Panc1 (cell line): ENCODE data around the gene TGFBRAP1.

ENCODE experiments used
- CTCF ChIP-seq: fragments of 450-650 bp; IDR thresholded peaks from 2 replicates; pipeline ENCODE4 v1.5.1; 2017; ENCODE audit warnings: mild to moderate bottlenecking
- POLR2AphosphoS5 ChIP-seq: IDR thresholded peaks from 2 replicates; pipeline ENCODE4 v1.6.1; 2012; ENCODE audit warnings: mild to moderate bottlenecking, low read depth, low read length, moderate library complexity
- REST ChIP-seq, 2 experiments: IDR thresholded peaks; 2 replicates each; pipeline ENCODE4 v1.6.1; 2011 to 2012; ENCODE audit warnings: low read depth in 2 of 2, control low read depth in 1 of 2, low read length in 1 of 2, mild to moderate bottlenecking in 1 of 2, moderate library complexity in 1 of 2; ENCODE audit not compliant: insufficient read depth in 1 of 2

GRCh38 chr2:105373895-105374401 is 44.4 kb upstream of the TGFBRAP1 start:
- TF ChIP-seq CTCF (no peak), REST (IDR thresholded peaks at IDR 0.05; ENCODE audit: insufficient read depth in 1 of 2, low read depth in 2 of 2, low read length in 1 of 2) (no peak), POLR2AphosphoS5 (peak; percentile 56)
